GM18517 (cell line): ENCODE data around the gene RIPOR2.
"Not testable (repeated sequence)": the region's sequence is repeated elsewhere in the genome, so short reads cannot be mapped to it uniquely, and the experiment has no call there.

ENCODE experiments used
- ATAC-seq: cut with Tn5 transposase; IDR thresholded peaks from one replicate; pipeline ENCODE4 v1.9.1; 2021; ENCODE audit warnings: mild to moderate bottlenecking, moderate library complexity; ENCODE audit not compliant: unreplicated experiment

The RIPOR2 gene

GRCh38 chr6:24959319-24959718 is 23.6 kb upstream of the RIPOR2 start:
- no peak for ATAC-seq

- no peak for ATAC-seq
These were observed 21.4 kb upstream of the RIPOR2 start for GRCh38 chr6:24957199-24957598.

- ATAC-seq, result no peak
These were observed 18.0 kb upstream of the RIPOR2 start for GRCh38 chr6:24953726-24954125.

GRCh38 chr6:24951811-24952299 is 16.1 kb upstream of the RIPOR2 start:
- no peak for ATAC-seq

- ATAC-seq, result no peak
These were observed 14.6 kb upstream of the RIPOR2 start for GRCh38 chr6:24950218-24950941.

- ATAC-seq, result peak; percentile 95
These were observed 13.3 kb upstream of the RIPOR2 start for GRCh38 chr6:24949020-24949569.

GRCh38 chr6:24948261-24948660 is 12.5 kb upstream of the RIPOR2 start:
- ATAC-seq, result not testable (repeated sequence)

GRCh38 chr6:24947636-24948035 is 11.9 kb upstream of the RIPOR2 start:
- no peak for ATAC-seq

- no peak for ATAC-seq
These were observed 9.3 kb upstream of the RIPOR2 start for GRCh38 chr6:24945054-24945453.

GRCh38 chr6:24943774-24944173 is 8.0 kb upstream of the RIPOR2 start:
- no peak for ATAC-seq

- ATAC-seq, result no peak
These were observed 4.7 kb upstream of the RIPOR2 start for GRCh38 chr6:24940311-24940917.

GRCh38 chr6:24936641-24937317 is 1.0 kb upstream of the RIPOR2 start:
- peak; percentile 74 for ATAC-seq

GRCh38 chr6:24933868-24934401 is 1.8 kb downstream of the RIPOR2 start:
- ATAC-seq, result no peak

GRCh38 chr6:24933266-24933665 is 2.5 kb downstream of the RIPOR2 start:
- no peak for ATAC-seq

GRCh38 chr6:24932832-24933231 is 2.9 kb downstream of the RIPOR2 start:
- no peak for ATAC-seq

GRCh38 chr6:24931718-24932691 is 3.8 kb downstream of the RIPOR2 start:
- ATAC-seq, result peak; percentile 32

- ATAC-seq, result no peak
These were observed 4.5 kb downstream of the RIPOR2 start for GRCh38 chr6:24931296-24931695.

- no peak for ATAC-seq
These were observed 5.3 kb downstream of the RIPOR2 start for GRCh38 chr6:24930431-24930871.

GRCh38 chr6:24929242-24929641 is 6.5 kb downstream of the RIPOR2 start:
- ATAC-seq, result peak; percentile 56
